Adrenal gland (tissue), 5 donors: Measurements from ENCODE around the gene SERPINA5.

Experiments
- POLR2A ChIP-seq, 2 donors: fragments of 450-650 bp; IDR thresholded peaks; one replicate each; pipeline ENCODE4 v1.6.1; 2017; ENCODE audit warnings: antibody characterized with exemption in 2 of 2, mild to moderate bottlenecking in 2 of 2, moderate library complexity in 1 of 2
- TF ChIP-seq, protein P1 (sequence below), 6 experiments: fragments of 450-650 bp in 4 of 6; fragments of 200-600 bp in 2 of 6; sonication (generic) in 1 of 6; IDR thresholded peaks; 1 replicate in 5 of 6; 2 replicates in 1 of 6; pipeline versions ENCODE4 v1.5.1 to v1.8.0; 2016 to 2021; ENCODE audit warnings: antibody characterized with exemption in 6 of 6, mild to moderate bottlenecking in 2 of 6, moderate library complexity in 1 of 6
- donor health status: DM: no; HTN: no; CAD: no.

DNA sequence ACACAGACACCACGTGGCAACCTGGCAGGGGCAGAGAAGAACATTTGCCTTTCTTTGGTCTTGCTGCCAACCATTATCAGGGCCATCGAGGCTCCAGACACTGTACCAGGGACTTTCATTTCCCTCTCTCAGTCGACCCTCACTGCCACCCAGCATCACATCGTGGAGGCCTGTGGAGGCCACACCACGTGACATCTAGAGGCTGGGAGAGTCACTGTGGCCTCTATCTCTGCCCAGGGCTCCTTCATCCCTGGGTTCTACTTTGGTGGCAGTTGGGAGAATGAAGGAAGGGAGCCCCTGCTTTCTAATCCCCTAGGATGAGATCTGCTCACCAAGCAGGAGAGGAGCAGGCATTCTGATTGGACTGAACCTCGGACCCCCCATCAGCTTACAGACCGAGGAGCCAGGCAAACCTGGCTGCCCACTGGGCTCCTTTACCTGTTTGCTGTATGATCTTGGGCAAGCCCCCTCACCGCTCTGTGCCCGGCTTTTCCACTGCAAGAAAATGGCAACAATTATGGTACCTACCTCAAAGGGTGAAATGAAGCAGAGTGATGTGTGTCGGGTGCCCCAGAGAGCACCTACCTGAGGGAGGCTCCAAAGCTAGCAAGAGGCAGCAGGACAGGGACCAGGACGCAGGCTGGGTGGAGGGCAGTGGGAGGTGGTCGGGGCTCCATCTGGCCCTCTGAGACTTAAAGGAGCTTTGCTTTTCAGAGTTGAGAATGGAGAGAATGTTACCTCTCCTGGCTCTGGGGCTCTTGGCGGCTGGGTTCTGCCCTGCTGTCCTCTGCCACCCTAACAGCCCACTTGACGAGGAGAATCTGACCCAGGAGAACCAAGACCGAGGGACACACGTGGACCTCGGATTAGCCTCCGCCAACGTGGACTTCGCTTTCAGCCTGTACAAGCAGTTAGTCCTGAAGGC, 32.8 kb downstream of the SERPINA5 start:
- TF ChIP-seq, protein P1, sequence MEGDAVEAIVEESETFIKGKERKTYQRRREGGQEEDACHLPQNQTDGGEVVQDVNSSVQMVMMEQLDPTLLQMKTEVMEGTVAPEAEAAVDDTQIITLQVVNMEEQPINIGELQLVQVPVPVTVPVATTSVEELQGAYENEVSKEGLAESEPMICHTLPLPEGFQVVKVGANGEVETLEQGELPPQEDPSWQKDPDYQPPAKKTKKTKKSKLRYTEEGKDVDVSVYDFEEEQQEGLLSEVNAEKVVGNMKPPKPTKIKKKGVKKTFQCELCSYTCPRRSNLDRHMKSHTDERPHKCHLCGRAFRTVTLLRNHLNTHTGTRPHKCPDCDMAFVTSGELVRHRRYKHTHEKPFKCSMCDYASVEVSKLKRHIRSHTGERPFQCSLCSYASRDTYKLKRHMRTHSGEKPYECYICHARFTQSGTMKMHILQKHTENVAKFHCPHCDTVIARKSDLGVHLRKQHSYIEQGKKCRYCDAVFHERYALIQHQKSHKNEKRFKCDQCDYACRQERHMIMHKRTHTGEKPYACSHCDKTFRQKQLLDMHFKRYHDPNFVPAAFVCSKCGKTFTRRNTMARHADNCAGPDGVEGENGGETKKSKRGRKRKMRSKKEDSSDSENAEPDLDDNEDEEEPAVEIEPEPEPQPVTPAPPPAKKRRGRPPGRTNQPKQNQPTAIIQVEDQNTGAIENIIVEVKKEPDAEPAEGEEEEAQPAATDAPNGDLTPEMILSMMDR (IDR thresholded peaks at IDR 0.05) = no peak
- TF ChIP-seq POLR2A (IDR thresholded peaks at IDR 0.05) = no peak
